OCI-LY1 (cell line): ENCODE results near the gene KIAA0232.

Experiments used
- CTCF ChIP-seq: fragments of 200-600 bp; sonication (generic), shearing (Covaris generic); IDR thresholded peaks from 2 replicates; pipeline ENCODE4 v1.5.1; 2017; ENCODE audit warnings: mild to moderate bottlenecking, antibody characterized with exemption, low read length, moderate library complexity, mixed read lengths
- EZH2 ChIP-seq: fragments of 200-600 bp; sonication (generic), shearing (Covaris generic); IDR thresholded peaks from 2 replicates; pipeline ENCODE4 v1.8.0; 2017; ENCODE audit warnings: borderline replicate concordance, mixed run types, mild to moderate bottlenecking, antibody characterized with exemption, low read length, moderate library complexity, mixed read lengths

GRCh38 chr4:6825403-6825802 is 42.9 kb downstream of the KIAA0232 start:
- TF ChIP-seq CTCF (no peak), EZH2 (no peak)
